GM18507 (cell line): ENCODE data around the gene RALGPS2.
"Not testable (repeated sequence)": the region's sequence is repeated elsewhere in the genome, so short reads cannot be mapped to it uniquely, and the experiment has no call there.

Experiments used
- DNase-seq: peaks from one replicate; pipeline ENCODE4 v3.0.0; 2011; ENCODE audit warnings: low read depth; ENCODE audit not compliant: insufficient read length; ENCODE audit errors: extremely low spot score
- FAIRE-seq: peaks from 2 replicates; lab custom pipeline; 2011; peaks lifted over from hg19 to GRCh38; lab: Jason Lieb, UNC

Gene RALGPS2

DNA sequence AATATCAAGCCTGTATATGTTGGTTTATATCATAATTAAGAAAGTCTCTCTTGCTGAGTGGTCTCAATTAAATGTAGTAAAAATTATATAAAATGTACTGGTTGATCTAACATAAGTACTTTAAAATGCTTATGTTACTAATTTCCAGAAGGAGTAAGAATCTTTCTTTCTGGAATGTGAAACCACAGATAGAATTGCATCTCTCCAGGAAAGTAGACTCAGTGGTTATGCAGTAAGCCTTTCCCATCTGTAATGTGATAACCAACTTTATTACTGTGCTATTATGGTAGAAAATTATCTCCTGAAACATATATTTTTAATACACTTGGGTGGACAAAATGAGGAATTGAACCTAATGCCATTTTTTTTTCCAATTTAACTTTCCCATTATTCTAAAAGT lies 8.9 kb upstream of the RALGPS2 start:
- FAIRE-seq (no peak), DNase-seq (no peak)

DNA sequence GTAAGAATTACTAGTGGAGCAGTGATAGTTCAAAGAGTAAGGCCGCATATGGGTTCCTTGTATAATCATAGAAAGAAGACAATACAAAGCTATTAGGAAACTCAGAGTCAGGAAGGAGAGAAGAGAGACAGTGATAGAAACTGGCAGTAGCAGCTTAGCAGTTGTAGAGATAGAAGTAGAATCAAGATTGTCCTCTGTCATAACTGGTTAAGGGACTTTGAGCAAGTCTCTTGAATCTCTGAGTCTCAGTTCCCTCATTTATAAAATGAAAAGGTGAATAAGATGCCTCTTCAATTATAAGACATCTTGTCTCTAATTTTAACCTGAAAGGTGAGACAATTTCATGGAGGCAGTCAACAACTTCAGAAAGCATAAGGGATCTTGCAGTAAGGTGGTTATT lies 6.5 kb upstream of the RALGPS2 start:
- FAIRE-seq (no peak), DNase-seq (no peak)

DNA sequence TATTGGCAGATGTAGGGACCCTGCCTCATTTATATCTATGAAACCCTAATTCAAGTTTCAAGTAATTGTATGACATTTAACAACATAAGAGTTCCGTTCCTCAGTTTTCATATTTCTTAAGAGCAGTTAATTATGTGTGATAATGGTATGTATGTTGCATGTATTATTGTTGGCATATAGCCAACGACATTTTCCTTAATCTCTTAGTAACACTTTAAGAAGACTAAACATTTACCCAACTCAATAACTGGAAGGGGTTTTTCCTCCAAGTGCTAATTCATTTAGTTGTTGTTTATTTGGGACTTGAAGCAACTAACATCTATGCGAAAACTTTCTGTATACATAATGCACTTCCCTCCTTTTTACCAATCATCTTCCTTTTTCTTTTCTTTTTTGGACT lies 1.5 kb upstream of the RALGPS2 start:
- DNase-seq (no peak), FAIRE-seq (no peak)

DNA sequence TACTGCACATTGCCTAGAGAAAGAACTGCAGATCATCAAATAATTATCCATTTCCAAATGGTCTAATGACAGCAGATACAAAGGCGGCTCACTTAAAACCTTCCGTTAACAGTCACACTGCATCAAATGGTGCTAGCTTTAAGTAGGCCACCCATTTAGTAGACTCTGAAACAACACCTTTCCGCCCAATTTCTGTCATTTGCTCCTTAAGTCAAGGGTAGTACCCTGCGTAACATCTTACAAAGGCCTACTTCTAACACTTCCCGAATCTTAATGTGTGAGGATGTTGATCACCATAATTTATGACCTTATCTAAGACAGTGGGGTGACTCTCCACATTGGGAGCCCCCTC lies 692 bp upstream of the RALGPS2 start:
- no peak for DNase-seq
- no peak for FAIRE-seq

DNA sequence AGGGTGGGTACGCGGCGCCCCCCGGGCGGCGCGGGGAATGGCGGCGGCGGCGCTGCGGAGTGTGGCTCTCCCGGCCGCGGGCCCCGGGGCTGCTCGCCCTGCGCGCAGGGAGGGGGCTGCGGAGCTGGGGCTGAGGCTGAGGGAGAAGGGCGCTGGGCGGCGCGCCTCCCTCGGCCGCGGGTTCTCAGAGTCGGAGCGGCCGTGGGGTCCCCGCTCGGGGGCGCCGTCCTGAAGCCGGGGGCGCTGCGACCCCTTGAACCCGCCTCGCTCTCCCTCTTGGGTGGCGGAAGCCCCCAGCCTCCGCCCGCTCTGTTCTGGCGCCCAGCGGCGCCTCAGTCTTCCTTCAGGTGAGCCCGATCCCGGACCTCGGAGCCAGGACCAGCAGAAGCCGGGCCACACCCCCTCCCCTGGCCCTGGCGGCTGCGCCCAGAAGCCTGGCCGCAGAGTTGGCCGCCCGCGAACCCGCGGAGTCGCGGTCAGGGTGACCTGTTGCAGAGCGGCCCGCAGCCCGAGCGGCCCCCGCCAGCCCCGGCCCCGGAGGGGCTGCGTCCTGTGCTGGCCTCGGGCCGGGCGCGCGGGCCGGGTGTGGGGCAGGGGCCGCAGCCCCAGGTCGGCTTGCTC lies 532 bp downstream of the RALGPS2 start:
- DNase-seq (no peak), FAIRE-seq (no peak)

DNA sequence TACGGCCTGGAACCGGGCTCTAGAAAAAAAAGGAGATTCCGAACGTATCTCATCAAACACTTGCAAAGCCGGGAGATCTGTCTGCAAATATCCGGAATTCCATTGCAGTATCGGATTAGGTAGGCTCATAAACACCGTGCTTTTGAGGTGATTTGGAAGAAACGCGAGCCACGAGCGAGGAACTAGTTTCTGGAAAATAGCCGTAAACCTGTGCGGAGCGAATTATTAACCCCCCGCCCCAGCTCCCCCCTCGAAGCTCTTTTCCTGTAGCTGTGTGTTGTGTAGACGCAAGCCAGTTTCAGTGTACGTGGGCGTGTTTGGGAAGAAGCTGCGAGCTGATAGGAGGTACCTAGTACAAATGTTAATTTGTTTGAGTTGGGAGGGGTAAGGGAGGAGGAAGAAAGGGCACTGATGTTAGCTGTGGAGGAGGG lies 1.1 kb downstream of the RALGPS2 start:
- DNase-seq (peak; percentile 49), FAIRE-seq (peak; percentile 97)

DNA sequence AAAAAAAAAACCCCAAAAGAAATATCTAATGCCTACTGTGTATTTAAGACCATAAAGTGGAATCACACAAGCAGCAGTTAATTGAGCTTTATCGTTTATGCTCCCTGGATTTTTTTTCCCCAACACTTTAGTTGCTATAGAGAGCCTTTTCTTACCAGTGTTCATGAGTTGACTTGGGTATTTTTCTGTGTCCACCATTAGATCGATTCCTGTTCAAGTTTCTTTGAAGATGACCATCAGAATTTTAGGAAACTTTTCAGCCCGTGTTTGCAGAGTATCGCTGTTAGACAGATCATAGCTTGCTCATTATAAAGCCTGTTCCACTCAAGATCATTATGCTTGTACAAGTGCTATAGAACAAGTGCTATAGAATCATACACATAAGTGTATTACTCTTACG lies 1.5 kb downstream of the RALGPS2 start:
- FAIRE-seq (no peak), DNase-seq (no peak)

DNA sequence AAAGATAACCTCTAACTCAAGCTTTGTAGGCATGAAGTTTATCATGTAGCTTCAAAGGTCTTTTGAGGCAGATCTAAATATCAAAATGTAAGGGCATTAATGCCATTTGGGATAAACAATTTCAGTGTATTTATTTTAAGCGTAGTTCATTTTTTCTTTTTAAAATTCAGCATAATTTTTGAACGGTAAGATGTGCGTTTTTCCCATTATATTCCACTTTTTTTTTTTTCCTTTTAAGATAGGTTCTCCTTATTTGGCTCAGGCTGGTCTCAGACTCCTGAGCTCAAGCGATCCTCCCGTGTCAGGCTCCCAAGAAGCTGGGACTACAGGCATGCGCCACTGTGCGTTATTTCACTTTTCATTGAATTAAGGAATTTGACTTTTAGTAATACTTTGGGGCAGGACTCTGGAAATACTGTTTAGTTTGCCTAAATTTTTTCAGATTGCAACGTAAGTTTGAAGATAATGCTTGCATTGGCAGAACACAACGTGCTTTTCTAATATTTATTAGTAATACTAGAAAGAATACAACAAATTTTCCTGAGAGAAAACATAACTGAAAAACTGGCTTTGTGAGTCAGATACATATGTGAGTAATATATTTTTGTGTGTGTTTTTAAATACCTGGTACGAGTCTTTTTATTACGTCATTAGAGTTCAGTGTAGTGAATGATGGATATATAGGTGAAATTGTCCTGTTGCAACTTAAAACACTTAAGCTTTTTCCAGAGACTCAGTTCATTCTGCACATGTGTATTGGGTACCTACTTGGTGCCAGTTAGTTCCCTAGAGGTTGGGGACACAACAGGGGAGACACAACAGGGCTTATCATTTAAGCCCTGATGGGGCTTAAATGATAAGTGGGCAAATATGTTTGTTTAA lies 2.2 kb downstream of the RALGPS2 start:
- FAIRE-seq: peak; percentile 18

DNA sequence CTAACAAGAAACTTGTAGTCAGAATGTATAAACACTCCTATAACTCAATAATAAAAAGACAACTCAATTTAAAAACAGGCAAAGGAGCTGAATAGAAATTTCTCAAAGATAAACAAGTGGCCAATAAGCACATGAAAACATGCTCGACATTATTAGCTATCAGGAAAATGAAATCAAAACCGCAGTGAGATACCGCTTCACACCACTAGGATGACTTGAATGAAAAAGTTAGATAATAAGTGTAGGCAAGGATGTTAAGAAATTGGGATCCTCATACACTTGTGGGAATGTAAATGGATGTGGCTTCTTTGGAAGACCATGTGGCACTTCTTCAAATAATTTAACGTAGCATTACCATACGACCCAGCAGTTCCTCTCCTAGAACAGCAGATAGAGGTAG lies 8.9 kb downstream of the RALGPS2 start:
- DNase-seq: no peak
- no peak for FAIRE-seq

More for the DNA sequence above, 2.2 kb downstream of the RALGPS2 start:
- no peak for DNase-seq

DNA sequence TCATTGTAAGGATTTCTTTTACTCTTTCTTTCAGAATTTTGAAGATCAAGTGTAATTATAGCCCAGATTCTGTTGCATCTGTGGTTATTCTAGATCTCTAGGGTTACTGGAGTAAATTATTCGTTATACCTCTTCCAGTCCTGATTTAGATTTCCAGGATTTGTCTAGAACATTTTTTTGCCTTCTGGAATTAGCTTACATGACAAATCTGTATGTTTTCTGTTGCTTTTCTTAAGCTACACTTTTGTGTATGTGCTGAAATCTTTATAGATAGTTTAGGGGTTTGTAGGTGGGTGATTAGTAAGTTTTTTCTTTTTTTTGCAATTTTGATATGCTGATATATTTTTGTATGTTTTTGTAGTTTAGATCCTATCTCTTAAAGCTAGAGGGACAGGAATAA lies 13.7 kb downstream of the RALGPS2 start:
- no peak for FAIRE-seq

DNA sequence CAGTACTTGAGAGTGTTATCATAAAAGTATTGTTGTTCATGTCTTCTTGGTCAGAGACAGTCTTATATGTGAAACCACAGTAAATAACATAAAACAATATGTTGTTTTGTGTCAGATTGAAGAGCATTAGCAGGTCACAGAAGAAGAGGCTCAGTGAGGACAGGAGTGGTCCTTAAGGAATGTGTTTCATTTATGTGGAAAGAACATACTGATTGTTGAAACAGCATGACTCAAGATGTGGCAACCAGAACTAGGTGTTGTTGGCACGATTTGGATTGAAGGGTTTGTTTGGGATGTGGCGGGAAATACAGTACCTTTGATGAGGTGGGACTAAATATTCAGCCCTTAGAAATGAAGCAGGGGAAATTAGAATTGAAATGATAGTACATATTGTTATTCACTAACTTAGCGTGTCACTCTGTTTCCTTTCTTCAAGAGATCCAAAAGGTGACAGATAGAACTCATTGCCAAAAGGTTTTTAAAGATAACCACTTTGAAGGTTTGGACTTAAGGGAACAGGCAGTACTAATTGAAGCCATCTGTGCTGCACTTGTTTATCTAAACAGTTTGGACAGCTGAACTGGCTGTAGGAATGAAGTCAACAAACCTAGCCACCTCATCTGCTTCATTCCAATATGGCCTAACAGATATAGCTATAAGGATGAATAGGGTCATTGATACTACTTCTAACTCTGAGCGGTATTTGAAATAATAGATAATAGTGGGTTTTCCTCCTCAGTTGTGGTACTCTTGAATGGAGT lies 14.4 kb downstream of the RALGPS2 start:
- DNase-seq (no peak), FAIRE-seq (no peak)

More for the DNA sequence above, 13.7 kb downstream of the RALGPS2 start:
- no peak for DNase-seq

DNA sequence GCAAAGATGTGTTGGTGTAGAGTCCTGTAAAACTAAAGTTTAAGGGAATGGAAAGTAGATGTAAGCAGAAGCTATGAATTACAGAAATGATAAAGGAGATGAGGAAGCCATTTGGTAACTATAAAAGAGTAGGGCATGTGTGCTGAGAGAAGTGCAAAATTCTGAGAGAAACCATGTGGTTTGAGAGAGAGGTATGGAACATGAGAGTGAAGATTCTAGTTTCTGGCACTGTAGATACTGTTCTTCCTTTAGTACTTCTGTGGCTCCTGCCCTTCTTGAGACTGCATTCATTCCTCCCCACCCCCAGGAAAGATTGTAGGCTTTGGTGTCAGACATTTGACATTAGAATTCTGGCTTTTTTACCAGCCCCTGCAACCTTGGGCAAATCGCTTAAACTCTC lies 15.4 kb downstream of the RALGPS2 start:
- no peak for DNase-seq
- no peak for FAIRE-seq

DNA sequence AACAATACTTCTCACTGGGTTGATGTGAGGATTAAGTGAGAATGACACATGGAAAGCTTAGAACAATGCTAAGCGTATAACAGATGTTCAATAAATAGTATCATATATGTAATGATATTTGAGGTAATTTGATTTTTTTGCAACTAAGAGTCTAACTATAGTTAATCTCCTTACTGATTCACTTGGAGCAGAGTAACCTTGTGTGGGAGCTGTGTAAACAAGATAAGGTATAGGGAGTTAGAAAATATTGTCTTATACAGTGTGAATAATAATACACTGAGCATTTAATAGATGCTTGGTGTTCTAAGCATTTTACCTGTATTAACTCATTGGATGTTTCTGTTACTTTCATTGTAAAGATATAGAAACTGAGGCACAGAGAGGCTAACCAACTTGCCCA lies 15.9 kb downstream of the RALGPS2 start:
- no peak for DNase-seq
- FAIRE-seq: no peak

DNA sequence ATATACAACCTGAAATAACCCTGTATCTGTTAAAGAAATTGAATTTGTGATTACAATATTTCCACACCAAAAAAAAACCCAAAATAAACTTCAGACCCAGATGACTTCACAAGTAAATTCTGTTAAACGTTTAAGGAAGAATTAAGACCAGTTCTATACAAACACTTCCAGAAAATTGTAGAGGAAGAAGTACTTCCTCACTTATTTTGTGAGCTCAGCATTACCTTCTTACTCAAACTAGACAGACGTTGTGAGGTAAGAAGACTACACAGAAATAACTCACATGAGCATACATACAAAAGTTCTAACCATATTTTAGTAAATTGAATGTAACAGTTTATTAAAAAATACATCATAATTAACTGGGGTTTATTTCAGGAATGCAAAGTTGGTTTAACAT lies 18.8 kb downstream of the RALGPS2 start:
- DNase-seq (no peak), FAIRE-seq (no peak)

DNA sequence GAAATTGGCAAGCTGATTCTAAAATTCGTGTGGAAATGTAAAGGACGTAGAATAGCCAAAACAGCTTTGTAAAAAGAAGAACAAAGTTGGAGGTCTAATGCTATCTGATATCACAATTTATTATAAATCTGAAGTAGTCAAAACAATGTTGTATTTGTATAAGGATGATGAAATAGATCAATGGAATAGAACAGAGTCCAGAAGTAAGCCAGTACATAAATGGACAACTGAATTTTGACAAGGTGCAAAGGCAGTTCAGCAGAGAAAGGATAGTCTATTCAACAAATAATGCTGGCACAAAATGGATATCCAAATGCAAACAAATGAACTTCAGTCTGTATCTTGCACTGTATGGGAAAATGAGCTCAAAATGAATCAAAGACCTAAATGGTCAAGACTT lies 20.2 kb downstream of the RALGPS2 start:
- DNase-seq (no peak), FAIRE-seq (no peak)

DNA sequence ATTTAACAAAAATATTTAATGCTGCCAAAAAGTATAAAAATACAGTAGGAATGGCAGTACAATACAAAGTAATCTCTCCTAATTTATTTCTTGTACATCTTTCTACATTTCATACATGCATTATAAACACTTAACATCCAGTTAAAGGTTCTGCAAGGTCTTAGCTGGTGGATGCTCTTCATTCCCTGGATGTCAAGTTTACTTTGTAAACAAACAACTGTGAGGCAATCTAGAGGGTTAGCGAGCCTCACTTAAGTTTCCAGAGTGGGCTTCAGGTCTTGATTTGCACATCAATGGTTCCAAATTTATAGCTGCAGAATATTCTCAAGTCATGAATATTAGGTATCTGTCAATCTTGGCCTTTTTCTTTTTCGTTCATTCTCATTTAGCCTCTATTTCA lies 21.3 kb downstream of the RALGPS2 start:
- FAIRE-seq (no peak), DNase-seq (no peak)

DNA sequence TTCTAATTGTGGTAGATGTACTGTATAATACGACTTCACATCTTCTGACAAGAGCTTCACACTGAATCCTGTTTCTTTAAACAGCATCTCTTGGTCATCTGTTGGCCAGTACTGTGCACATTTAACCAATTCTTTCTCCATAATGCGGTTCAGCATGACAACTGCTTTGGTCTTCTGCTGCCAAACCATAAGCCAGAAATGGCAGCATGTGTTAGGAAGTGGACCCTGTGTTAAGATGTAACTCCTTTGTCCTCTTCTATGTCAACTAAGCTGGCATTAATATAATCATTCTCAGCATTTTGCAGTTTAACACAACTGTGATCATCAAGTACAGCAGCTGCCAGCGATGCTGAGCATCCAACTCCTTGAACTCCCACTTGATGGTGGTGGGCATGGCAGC lies 22.3 kb downstream of the RALGPS2 start:
- not testable (repeated sequence) for FAIRE-seq, DNase-seq

DNA sequence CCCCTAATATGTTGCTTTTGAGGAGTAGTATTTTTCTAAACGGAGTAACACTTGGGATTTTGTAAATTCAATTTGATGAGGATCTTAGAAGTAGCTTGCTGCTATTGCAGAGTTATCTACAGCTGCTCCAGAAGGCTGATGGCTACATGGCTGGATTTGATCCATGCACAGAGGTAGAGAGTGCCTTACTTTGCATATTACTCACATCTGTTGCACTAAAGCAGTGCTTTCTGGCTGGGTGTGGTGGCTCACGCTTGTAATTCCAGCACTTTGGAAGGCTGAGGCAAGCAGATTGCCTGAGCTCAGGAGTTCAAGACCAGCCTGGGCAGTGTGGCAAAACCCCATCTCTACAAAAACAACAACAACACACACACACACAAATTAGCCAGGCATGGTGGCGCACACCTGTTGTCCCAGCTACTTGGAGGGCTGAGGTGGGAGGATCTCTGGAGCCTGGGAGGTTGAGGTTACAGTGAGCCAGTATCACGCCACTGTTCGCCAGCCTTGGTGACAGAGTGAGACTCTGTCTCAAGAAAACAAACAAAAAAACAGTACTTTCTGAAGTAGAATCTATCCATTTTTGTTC lies 24.6 kb downstream of the RALGPS2 start:
- no peak for FAIRE-seq

DNA sequence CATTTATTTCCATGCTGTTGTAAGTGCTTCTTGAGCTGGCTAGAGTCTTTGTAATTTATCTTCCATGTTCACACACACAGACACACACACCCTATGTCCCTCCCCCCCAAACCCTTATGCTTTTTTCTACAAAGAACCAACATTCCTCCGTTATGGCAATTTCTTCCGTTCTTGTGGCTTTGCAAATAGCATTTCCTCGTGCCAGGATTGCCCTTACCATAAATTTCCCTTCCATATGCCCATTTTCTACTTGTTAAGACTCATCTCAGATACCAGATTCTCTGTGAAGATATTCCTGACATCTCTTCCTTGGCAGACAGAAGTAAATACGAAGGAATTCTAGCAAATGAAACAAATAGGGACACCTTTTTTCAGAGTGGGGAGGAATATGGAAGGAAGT lies 26.0 kb downstream of the RALGPS2 start:
- DNase-seq (no peak), FAIRE-seq (no peak)

More for the DNA sequence above, 24.6 kb downstream of the RALGPS2 start:
- DNase-seq: no peak

DNA sequence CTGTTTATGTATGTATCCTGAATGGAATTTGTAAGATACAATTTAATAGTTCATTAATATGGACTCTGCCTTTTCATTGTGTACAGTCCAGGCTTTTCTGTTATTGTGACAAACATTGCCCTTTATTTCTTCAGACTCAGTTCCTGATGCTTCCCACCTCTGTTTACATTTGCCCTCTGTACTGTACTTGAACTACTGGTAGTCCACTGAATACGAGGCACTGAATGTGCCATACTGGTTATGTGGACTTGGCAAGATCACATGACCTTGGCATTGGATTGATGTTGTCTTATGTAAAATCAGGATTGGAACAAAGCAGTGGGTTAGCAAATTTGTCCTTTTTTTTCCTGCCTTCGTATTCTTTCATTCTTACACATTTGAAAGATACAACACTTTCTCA lies 27.8 kb downstream of the RALGPS2 start:
- FAIRE-seq (no peak), DNase-seq (no peak)
